GM20431 (cell line): ENCODE results near the gene SIGLEC14.
"Not testable (repeated sequence)": the region's sequence is repeated elsewhere in the genome, so short reads cannot be mapped to it uniquely, and the experiment has no call there.

Experiments used
- in situ Hi-C: fragments of 300-500 bp; cut with MseI, MboI; formaldehyde crosslinking; loops from one replicate; pipeline ENCODE4 v1.15.0; 2020; ENCODE audit warnings: low sequenced_read_pairs; ENCODE audit not compliant: unreplicated experiment

SIGLEC14 gene, protein sequence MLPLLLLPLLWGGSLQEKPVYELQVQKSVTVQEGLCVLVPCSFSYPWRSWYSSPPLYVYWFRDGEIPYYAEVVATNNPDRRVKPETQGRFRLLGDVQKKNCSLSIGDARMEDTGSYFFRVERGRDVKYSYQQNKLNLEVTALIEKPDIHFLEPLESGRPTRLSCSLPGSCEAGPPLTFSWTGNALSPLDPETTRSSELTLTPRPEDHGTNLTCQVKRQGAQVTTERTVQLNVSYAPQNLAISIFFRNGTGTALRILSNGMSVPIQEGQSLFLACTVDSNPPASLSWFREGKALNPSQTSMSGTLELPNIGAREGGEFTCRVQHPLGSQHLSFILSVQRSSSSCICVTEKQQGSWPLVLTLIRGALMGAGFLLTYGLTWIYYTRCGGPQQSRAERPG

DNA sequence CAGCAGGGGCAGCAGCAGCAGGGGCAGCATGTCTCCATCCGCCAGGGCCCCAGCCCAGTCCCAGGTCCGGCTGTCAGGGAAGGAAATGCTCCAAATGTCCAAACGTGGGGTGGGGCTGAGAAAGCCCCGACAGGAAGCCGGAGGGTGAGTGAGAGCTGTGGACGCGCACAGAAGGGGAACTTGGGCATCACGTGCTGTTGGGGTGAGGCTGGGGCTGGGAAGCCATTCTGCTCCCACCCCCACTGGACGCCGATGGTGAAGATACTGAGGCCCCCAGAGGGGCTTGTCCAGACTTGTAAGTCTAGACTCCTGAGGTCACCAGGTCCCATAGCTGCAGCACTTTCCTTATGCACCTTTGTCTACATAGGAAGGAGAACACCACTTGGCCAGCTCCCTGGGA is at the start of gene SIGLEC14:
Gene SIGLEC14, minus strand, starts transcription at position 96 of the 400 bp plus-strand sequence. Its CDS starts 66 bp downstream, at position 30.
- in situ Hi-C loops: not testable (repeated sequence)

DNA sequence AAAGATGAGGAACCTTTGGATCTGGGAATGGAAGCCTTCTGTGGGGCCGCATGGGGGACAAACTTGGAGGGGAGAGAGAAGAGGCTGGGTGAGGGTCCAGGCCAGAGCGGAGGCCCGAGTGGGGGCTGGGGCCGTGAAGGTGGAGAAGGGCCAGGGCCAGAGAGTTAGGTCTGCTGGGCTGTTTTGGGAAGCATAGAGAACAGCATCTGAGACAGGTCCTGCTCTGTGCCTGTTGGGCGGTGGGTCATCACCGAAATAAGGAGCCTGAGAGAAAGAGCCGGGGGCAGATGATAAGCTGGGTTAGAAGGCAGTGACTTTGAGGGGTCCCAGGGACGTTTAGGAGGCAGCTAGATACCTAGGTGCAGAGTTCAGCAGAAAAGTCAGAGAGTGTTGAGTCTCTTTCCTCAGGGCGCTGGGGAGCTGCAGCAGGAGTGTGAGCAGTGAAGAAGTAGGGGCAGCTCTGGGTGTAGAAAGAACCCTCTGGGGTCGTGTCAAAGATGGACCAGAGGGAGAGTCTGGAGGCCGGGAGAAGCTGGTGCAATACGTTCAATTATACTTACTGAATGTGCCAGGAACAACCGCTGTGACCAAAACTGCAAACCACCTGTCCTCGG is 49.2 kb upstream of the SIGLEC14 start:
- in situ Hi-C loops: no loop called here

DNA sequence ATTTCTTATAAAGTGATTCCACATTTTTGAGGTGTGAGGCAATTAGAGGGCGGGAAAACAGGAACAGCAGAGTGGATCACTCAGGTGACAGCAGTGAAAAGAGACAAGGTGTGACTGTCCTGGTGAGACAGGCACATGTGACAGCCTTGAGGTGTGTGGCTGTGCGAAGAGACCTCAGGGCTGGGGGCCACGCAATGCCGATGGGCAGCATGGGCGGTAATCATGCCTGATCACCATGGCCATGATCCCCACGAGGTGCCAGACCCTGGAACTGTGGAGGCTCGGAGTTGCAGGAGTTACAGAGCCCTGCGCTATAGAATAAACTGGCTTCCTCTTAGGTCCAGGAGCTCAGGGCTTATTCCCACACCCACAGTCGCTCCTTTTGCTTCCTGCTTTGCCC is 48.5 kb upstream of the SIGLEC14 start:
- in situ Hi-C loops: no loop called here

DNA sequence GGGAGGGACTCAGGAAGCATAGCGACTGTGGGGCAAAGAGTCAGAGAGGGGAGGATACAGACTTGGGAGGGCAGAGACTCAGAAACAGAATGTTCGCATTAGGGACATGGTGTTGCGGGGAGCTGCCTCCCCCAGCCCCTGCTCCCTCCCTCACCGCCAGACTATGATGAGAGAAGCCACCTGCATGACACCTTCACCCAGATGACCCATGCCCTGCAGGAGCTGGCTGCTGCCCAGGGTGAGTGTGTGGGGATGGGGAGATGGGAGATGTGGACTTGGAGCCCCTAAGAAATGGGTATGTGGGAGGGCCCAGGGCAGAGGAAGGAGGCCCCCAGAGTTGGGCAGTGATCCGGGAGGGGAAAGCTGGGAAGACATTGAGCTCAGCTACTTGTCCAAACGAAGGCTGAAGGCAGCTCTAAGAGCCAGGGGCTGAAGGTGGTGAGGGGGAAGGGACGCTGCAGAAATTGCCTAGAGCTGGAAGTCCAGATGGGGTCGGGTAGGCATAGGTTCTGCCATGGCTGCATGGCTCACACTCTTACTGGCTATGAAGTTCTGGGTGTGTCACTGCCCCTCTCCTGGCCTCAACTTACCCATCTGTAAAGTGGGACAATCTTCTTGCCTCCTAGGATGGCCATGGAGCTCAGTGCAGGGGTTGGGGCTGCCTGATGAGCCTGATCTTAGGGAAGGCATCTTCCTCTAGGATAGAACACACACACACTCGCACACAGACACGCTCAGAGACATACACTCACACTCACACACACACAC is 47.9 kb upstream of the SIGLEC14 start:
- in situ Hi-C loops: no loop called here

DNA sequence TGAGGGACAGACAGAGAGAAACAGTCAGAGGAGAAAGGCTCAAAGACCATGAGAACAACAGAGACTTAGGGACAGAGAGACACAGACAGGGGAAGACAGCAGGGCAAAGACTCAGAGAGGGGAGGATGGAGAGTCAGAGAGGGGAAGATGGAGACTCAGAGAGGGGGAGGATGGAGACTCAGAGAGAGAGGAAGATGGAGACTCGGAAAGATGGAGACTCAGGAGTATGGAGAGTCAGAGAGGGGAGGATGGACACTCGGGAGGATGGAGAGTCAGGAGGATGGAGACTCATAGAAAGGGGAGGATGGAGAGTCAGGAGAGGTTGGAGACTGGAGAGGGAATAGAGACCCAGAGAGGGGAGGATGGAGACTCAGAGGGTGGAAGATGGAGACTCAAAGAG is 47.2 kb upstream of the SIGLEC14 start:
- in situ Hi-C loops: no loop called here

DNA sequence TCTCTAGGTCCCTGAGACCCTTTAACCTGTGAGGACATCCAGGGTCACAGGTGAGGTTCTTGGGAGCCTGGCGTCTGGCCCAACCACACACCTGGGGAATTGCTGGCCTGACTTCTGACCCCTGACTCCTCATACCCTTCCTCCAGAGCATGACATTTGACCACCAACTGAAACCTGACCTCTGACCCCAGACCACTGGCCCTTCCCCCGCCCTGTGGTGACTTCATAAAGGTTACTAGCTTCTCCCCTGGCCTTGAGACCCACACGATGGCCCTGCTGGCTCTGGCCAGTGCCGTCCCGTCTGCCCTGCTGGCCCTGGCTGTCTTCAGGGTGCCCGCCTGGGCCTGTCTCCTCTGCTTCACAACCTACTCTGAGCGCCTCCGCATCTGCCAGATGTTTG is 46.6 kb upstream of the SIGLEC14 start, which contains the start of gene SPACA6:
Gene SPACA6, plus strand, starts transcription at position 71 of the 400 bp plus-strand sequence. Its CDS starts 197 bp downstream, at position 268.
- in situ Hi-C loops: no loop called here

DNA sequence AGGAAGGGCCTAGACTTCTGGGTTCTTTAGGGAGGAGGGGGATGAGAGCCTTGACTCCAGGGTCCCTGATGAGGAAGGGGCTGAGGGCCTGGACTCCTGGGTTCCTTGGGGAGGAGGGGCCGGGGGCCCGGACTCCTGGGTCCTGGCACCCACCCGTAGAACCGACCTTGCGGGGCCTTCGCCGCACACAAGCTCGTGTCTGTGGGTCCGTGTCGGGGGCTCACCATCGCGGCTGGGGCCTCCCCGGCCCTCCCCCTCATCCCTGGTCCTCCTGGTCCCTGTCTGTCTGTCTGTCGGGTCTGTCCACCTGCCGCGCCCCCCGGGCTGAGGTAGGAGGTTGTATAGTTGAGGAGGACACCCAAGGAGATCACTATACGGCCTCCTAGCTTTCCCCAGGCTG is 45.8 kb upstream of the SIGLEC14 start:
- in situ Hi-C loops: no loop called here

DNA sequence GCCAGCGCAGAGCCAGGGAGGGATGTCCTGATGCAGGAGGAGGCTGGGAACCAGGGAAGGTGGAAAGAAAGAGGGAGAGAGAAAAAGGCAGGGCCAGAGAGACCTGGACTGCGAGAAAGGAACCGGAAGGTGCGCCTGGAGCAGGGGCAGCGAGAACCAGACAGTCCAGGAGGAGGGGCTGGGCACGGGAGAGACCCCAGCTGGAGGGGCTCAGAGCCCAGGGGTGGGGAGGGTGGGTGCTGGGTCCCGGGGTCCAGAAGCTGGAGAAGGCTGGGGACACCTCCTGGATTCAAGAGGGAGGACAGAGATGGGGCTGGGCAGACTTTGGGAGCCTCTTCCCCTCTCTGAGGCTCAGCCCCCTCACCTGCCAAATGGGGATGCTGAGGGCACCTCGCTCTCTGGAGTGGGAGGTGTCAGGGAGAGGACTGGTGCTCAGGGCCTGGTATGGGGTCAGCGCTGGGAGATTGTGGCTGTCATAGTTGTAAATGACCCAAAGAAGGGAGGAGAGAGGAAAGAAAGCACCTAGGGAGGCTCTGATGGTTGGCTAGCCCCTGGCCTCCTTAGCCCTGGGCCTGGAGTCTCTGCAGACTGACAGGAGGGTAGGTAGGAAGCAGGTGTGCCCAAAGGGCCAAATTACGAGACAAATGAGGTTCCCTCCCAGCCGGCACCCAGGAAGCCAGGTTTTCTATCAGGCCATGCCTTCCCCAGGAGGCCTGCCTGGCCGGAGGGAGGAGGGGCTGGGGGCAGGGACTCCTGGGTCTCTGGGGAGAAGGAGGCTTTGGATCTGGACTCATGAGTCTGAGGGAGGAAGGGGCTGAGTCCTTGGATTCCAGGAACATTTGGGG is 45.2 kb upstream of the SIGLEC14 start:
- in situ Hi-C loops: no loop called here

DNA sequence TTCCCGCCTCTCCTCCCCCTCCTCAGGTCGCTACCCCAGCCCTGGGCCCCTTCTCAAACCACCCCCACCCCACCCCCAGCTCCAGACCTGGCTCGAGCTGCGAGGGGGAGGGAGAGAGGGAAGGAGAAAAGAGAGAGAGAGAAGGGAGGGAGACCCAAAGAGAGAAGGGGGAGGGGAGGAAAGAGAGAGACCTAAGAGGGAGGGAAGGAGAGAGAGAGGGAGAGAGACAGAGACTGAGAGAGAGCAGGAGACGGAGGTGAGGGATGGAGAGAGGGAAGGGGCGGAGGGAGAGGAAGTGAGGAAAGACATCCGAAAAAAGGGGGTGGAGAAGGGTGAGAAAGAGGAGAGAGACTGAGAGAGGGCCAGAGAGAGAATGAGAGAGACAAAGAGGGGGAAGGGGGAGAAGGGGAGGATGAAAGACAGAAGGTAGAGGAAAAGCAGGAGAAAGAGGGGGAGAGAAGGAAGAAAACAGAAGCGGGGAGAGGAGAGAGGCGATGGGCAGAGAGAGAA is 44.5 kb upstream of the SIGLEC14 start:
- in situ Hi-C loops: no loop called here

DNA sequence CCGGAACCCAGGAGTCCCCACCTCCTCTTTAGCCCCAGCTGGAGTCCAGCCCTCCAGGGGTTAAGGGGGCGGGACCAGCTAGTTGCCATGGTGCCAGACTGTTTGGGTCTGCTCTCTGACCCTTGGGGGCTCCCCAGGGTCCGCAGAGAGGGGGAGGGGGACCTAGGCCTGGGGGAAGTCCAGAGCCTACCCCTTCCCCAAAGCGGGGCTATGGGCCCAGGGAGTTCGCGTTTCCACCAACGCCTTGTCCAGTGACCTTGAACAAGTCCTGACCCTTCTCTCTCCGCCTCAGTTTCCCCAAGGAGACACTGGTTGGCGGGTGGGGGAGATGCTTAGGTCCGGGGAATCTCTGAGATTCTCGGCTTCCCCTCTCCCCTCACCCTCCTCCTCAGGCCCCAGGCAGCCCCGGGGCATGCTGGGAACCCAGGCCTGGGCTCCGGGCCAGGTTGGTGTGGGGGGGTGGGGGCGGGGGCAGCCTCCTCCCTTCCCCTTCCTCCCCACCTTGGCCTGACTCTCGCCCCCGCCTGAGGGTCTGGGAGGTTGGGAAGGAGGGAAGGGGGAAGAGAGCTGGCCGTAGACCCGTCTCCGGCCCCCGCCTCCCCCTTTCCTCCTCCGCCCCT is 43.9 kb upstream of the SIGLEC14 start:
- in situ Hi-C loops: no loop called here

DNA sequence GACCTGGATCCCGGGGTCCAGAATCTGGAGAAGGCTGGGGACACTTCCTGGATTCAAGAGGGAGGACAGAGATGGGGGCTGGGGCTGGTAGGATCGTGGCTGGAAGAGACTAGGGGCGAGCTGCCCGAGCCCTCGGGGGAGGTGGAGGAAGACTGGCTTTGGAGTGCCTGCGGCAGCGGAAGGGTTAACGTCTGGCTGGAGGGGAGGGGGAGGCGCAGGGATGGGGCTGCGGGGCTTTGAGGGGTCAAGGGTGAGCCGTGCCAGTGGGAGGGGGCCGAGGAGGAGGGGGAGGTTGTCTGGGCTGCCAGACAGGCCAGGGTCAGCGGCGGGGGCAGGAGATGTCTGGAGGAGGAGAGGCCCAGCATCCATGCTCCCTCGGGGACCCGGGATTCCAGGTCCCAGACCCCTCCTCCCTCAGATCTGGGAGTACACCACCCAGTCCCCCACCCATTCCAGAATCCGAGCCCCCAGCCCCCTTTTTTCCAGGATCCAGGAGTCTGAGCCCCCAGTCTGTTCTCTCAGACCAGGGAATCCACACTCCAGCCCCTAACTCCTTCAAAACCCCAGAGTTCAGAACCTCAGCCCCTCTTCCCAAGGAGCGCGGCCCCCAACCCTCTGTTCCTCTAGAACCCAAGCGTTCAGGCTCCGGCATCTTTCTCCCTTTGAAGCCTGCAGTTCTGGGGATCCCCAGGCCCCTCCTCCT is 43.3 kb upstream of the SIGLEC14 start:
- in situ Hi-C loops: no loop called here

DNA sequence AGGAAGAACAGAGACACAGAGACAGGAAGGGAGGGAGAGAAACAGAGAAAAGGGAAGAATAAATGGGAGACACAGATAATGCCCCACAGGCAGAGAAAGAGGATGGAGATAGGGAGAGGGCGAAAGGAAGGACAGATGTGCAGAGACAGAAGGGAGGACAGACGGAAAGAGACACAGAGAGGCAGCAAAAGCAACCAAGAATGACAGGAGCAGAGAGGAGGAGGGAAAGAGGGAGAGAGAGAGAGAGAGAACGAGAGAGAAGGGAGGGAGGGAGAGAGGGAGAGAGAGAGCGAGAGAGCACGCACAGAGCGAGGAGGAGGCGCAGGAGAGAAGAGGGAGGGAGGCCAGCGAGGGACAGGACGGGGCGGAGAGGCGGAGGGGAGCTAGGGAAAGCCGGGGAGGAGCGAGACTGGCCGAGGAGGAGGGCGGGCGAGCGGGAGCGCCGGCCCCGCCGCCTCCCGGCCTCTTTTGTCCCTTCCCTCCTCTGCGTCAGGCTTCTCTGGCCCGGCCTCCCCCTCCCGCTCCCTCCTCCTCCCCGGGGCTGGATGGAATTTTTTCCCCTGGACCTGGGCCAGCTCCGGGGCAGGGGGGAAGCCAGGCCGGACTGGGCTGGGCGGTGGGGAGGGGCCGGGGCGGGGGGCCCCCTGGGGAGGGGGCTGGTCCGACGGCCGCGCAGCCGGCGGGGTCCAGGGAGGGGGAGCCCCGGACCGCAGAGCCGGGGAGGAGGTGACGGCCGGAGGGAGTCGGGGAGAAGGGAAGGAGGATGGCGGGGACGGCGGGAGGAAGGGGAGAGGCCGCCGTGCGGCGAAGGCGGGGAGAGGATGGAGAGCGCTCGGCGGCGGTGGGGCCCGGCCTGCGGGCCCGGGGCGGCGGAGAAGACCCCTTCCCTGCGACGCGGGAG is 42.3 kb upstream of the SIGLEC14 start:
- in situ Hi-C loops: no loop called here

DNA sequence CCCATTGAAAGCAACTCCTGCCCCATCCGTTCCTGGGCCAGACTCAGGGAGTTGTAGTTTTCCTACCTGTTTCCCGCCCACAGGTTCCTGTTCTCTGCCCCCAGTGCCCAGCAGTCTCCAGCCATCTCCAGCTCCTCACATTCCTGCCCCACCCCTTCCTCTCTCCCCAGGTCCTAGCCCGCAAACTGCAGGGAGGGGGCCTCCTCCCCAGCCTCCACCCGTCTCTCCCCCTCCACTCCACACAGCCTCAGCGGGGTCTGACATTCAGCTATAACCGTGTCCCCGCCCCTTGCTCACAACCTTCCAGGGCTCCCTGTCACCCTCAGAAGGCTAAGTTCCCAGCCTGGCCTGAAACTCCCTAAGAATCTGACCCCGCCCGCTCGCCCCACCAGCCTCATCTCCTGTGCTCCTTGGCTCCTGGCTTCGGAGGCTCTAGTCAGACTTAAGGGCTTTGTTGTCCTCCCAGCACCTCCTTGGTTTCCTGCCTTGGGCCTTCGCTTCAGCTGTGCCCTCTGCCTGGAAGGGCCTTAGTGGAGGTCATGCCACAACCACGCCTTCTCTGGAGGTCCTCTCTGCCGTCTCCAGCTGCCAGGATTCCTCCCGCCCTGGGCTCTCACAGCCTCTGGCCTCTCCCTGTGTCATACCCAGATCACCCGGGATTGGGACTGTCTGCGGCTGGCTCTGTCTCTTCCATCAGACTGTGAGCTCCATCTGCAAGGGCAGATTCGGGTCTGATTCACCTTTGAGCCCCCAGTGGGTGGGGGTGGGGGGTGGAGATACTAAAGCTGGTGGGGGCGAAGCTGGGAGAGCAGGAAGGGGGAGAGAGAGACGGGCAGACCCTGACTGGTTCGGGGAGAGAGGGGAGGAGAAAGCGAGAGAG is 41.4 kb upstream of the SIGLEC14 start:
- in situ Hi-C loops: no loop called here

DNA sequence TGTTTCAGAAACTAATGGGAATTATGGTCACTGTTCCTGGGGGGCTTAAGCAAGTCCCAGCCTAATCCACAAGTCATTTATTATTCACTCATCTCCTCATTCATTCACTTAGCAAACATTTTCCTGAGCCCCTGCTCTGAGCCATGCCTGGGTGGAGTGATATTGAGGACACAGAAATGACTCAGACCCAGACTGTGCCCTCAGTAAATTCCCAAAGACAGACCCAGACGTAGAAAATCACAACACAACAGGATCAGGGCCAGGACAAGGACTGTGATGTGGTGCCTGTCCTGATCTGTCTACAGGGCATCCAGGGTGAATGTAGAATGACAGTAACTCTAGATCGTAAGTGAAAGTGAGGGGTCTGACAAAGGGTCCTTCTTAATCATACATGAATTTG is 39.5 kb upstream of the SIGLEC14 start:
- in situ Hi-C loops: no loop called here

DNA sequence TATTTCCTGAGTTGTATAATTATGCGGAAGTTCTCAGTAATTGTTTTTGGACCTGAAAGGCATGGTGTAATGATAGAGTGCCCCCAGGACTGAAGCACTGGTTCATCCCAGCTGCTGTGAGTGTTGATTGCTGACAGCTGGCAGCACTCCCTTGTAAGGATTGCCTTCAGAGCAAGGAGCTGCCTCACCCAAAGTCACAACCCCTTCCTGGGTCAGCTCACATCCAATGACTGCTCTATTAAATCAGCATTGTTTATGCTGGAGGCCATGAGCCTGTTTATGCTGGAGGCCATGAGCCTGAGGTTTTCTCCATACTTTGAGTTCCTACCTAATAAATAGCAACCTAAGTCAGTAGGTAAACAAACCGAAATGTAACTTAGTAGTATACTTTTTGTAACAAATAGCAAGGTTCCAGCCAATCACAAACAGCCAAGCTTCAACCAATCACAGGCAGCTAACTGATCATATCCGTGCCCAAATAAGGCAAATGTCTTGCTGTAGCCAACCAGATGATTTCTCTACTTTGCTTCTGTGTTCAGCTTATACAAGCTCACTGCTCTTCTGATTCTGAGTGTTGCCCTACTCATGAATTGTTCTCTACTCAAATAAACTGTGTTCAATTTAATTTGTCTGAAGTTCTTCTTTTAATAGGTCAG is 34.8 kb upstream of the SIGLEC14 start:
- in situ Hi-C loops: no loop called here

DNA sequence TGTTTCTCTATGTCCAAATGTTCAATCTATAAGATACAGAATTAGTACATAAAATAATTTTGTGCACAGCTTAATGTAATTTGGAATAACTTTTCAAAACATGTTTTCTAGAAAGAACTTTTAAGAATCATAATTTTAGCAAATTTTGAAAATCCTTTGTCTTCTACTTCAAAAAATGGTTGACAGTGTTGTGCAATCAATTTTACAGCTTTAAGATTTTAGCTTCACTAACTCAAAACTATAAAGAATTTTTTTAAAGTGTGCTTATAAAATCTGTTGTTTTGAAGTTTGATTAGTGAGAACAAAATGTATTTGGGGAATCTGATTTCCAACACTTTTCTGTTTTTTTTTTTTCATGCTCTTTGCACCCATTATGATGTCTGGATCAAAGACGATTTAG is 33.8 kb upstream of the SIGLEC14 start:
- in situ Hi-C loops: no loop called here
